HepG2 (cell line): ENCODE data around the gene CD68. TPM values are rescaled to one million over a fixed set of nuclear protein-coding genes. Genes with fewer than 3 reads are reported as not detected.

ENCODE experiments used
- ATAC-seq: fragments of 200-7000 bp; cut with Tn5 transposase; 3 replicates; pipeline ENCODE4 v1.9.1; 2020; ENCODE audit warnings: mild to moderate bottlenecking, moderate library complexity
- BruUV-seq: library from RNA; stranded (reverse); fragments of 400-500 nt; replicated peaks from 2 replicates; lab custom pipeline; 2021; lab: Mats Ljungman, UMichigan
- CTCF ChIA-PET: fragments of 300-600 bp; formaldehyde crosslinking; extraction: SDS; loops from one replicate; lab custom pipeline; 2021; ENCODE audit warnings: low total read pairs, inconsistent platforms, low intra/inter-chr PET ratio; lab: Yijun Ruan, JAX
- POLR2A ChIA-PET: fragments of 350-600 bp; sonication (Branson Sonifier 250); formaldehyde crosslinking; loops from one replicate; lab custom pipeline; 2020; ENCODE audit warnings: antibody characterized with exemption, inconsistent platforms; lab: Yijun Ruan, JAX
- DNase-seq: peaks from one replicate; pipeline ENCODE4 v3.0.0-alpha.2; 2015; ENCODE audit warnings: low spot score
- FAIRE-seq: peaks from 3 replicates; lab custom pipeline; 2011; peaks lifted over from hg19 to GRCh38; lab: Jason Lieb, UNC
- H2AFZ ChIP-seq: one replicate; pipeline ENCODE4 v1.6.1; 2011; ENCODE audit warnings: low read length, inconsistent platforms
- H3K27ac ChIP-seq: fragments of 300-600 bp; 3 replicates; pipeline ENCODE4 v1.8.0; 2011; ENCODE audit warnings: mixed run types, mild to moderate bottlenecking, mixed read lengths, low read length, inconsistent platforms; ENCODE audit not compliant: insufficient read depth; ENCODE audit errors: extremely low read length
- H3K27me3 ChIP-seq, 2 experiments: fragments of 200-600 bp in 1 of 2; 2 replicates in 1 of 2; 3 replicates in 1 of 2; pipeline versions ENCODE4 v1.6.0 to v1.8.0; 2011; ENCODE audit warnings: low read length in 2 of 2, mild to moderate bottlenecking in 2 of 2, moderate library complexity in 2 of 2, inconsistent platforms in 1 of 2; ENCODE audit not compliant: insufficient read depth in 2 of 2, control insufficient read depth in 1 of 2
- H3K36me3 ChIP-seq, 2 experiments: fragments of 200-600 bp in 1 of 2; replicated peaks in 1 of 2; 2 replicates in 1 of 2; 3 replicates in 1 of 2; pipeline versions ENCODE4 v1.5.1 to v1.8.0; 2011; ENCODE audit warnings: low read length in 2 of 2, inconsistent platforms in 1 of 2; ENCODE audit not compliant: insufficient read depth in 2 of 2, control insufficient read depth in 1 of 2
- H3K4me1 ChIP-seq: 2 replicates; pipeline ENCODE4 v1.5.1; 2012; ENCODE audit warnings: low read length, inconsistent platforms; ENCODE audit not compliant: insufficient read depth
- H3K4me2 ChIP-seq: 2 replicates; pipeline ENCODE4 v1.6.0; 2011; ENCODE audit warnings: low read depth, low read length, inconsistent platforms
- H3K4me3 ChIP-seq, 3 experiments: fragments of 200-600 bp in 1 of 3; sonication (generic), shearing (Covaris generic) in 1 of 3; replicated peaks in 1 of 3; 2 replicates each; pipeline ENCODE4 v1.5.1; 2011 to 2016; ENCODE audit warnings: low read length in 3 of 3, inconsistent platforms in 2 of 3, low read depth in 2 of 3, mild to moderate bottlenecking in 2 of 3, control low read depth in 1 of 3, mixed read lengths in 1 of 3; ENCODE audit not compliant: insufficient read depth in 1 of 3
- H3K79me2 ChIP-seq: one replicate; pipeline ENCODE4 v1.6.1; 2011; ENCODE audit warnings: low read length, inconsistent platforms; ENCODE audit not compliant: insufficient read depth
- H3K9ac ChIP-seq: 2 replicates; pipeline ENCODE4 v1.6.0; 2011; ENCODE audit warnings: mild to moderate bottlenecking, low read depth, low read length, inconsistent platforms; ENCODE audit not compliant: insufficient read depth
- H3K9me3 ChIP-seq: 2 replicates; pipeline ENCODE4 v1.5.1; 2012; ENCODE audit warnings: mild to moderate bottlenecking, low read length
- H4K20me1 ChIP-seq: 2 replicates; pipeline ENCODE4 v1.6.0; 2011; ENCODE audit warnings: inconsistent platforms, mild to moderate bottlenecking, low read length, moderate library complexity; ENCODE audit not compliant: insufficient read depth
- CBX5 ChIP-seq: sonication (generic); formaldehyde crosslinking; IDR thresholded peaks from 2 replicates; pipeline ENCODE4 v1.4.0; 2020; ENCODE audit warnings: missing genetic modification reagents, borderline replicate concordance
- HMG20B ChIP-seq: conservative IDR thresholded peaks from 2 replicates; pipeline ENCODE4 v1.6.1; 2016; ENCODE audit warnings: missing genetic modification reagents, missing compliant biosample characterization
- LBX2 ChIP-seq: sonication (generic); formaldehyde crosslinking; IDR thresholded peaks from 2 replicates; pipeline ENCODE4 v1.5.0; 2020; ENCODE audit warnings: missing genetic modification reagents, mild to moderate bottlenecking, borderline replicate concordance
- POLR2A ChIP-seq, 2 experiments: IDR thresholded peaks; 2 replicates each; pipeline ENCODE4 v1.6.1; 2011; ENCODE audit warnings: low read depth in 2 of 2, low read length in 2 of 2, mild to moderate bottlenecking in 1 of 2, moderate library complexity in 1 of 2; ENCODE audit not compliant: insufficient read depth in 1 of 2
- PRDM4 ChIP-seq: sonication (generic); formaldehyde crosslinking; IDR thresholded peaks from 2 replicates; pipeline ENCODE4 v1.9.0; 2021; ENCODE audit warnings: missing genetic modification reagents, borderline replicate concordance
- ZNF296 ChIP-seq: sonication (generic); formaldehyde crosslinking; conservative IDR thresholded peaks from 2 replicates; pipeline ENCODE4 v1.5.0; 2020; ENCODE audit warnings: mild to moderate bottlenecking, missing genetic modification reagents
- ZNF354B ChIP-seq: sonication (generic); formaldehyde crosslinking; IDR thresholded peaks from 2 replicates; pipeline ENCODE4 v1.8.0; 2022; ENCODE audit warnings: mild to moderate bottlenecking, missing genetic modification reagents
- ZNF788 ChIP-seq: sonication (generic); formaldehyde crosslinking; IDR thresholded peaks from 2 replicates; pipeline ENCODE4 v1.5.0; 2020; ENCODE audit warnings: mild to moderate bottlenecking, missing genetic modification reagents, borderline replicate concordance
- ZNF839 ChIP-seq: sonication (generic); formaldehyde crosslinking; IDR thresholded peaks from 2 replicates; pipeline ENCODE4 v1.4.0; 2020; ENCODE audit warnings: missing genetic modification reagents, mild to moderate bottlenecking, borderline replicate concordance
- ZSCAN21 ChIP-seq: sonication (generic); formaldehyde crosslinking; IDR thresholded peaks from 2 replicates; pipeline ENCODE4 v1.8.0; 2022; ENCODE audit warnings: mild to moderate bottlenecking, missing genetic modification reagents, moderate library complexity, borderline replicate concordance
- ZSCAN5A ChIP-seq: sonication (generic); formaldehyde crosslinking; IDR thresholded peaks from 2 replicates; pipeline ENCODE4 v1.8.0; 2022; ENCODE audit warnings: mild to moderate bottlenecking, missing genetic modification reagents, borderline replicate concordance
- WGBS: methylation state at CpG from one replicate; pipeline ENCODE4 v1.1.6; 2017; ENCODE audit warnings: low lambda C conversion rate; 5-methylcytosine and 5-hydroxymethylcytosine counted together
- in situ Hi-C: cut with HindIII; loops from 2 replicates; pipeline ENCODE4 v1.10.0; 2017; ENCODE audit warnings: low pct_unique_long_range_greater_than_20kb; ENCODE audit not compliant: extremely low pct_ligation_motif_present
- intact Hi-C: fragments of 100-400 bp; cut with micrococcal nuclease; formaldehyde crosslinking; loops from one replicate; pipeline ENCODE4 v1.10.0; 2022; ENCODE audit not compliant: unreplicated experiment
- polyA plus RNA-seq, 8 experiments: library from polyadenylated mRNA; depleted of rRNA in 3 of 8; stranded (reverse) in 7 of 8; unstranded in 1 of 8; fragments of >200 nt; fragmentation: Illumina TruSeq in 4 of 8; extraction: Trizol in 4 of 8; gene quantifications; 2 replicates each; pipeline versions ENCODE4 v1.2.1 to v1.2.3, GENCODE V29; 2011 to 2016; ENCODE audit warnings: low read depth in 4 of 8, missing spikeins in 1 of 8, mixed read lengths in 1 of 8; ENCODE audit not compliant: insufficient read depth in 1 of 8
- total RNA-seq, 5 experiments: library from RNA; depleted of rRNA; stranded (reverse); fragments of >200 nt; fragmentation: Illumina TruSeq; extraction: Trizol; gene quantifications; 2 replicates each; pipeline ENCODE4 v1.2.3, GENCODE V29; 2016; ENCODE audit warnings: low read depth in 1 of 5

The CD68 gene
- total and polyA plus RNA-seq, 2 of the 13 experiments (the other 11 are each of a cell fraction or from before 2014, with no cell fraction given): 10.3 to 104 TPM

DNA sequence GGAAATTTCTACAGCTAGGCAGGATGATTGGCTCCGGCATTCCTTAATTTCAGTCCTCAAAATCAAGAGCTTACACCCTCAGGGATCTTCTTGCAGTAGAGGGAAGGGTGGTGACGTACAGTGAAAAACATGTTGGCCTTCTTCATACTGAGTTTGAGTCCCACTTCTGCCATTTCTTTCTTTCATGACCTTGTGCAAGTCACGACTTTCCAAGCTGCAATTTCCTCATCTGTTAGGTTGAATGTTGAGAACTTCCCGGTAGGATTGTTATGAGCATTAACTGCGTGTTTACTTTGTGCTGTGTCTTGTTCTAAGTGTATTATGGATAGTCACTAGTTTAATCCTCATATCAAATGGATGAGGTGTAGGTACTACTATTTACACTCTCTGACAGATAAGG is 9.9 kb upstream of the CD68 start (continued):
- TF ChIP-seq ZSCAN5A (no peak), ZNF839 (CRISPR knock-in tag) (no peak), PRDM4 (CRISPR knock-in tag) (no peak), HMG20B (CRISPR knock-in tag) (no peak), LBX2 (CRISPR knock-in tag) (no peak)

- Histone ChIP-seq H3K36me3 (peaks cover 10 to 59% of the 10 kb centered on the region in 2 experiments), H3K9ac (no peak overlapping the region), H3K4me3 (no peak overlapping the region), H3K27me3 (no peaks in the 10 kb centered on the region; a peak in 1 of 5 replicates), H3K9me3 (no peaks in the 10 kb centered on the region), H4K20me1 (peaks cover 19% of the 10 kb centered on the region), H3K4me2 (no peak overlapping the region), H2AFZ (no peak overlapping the region), H3K79me2 (peaks cover 31% of the 10 kb centered on the region), H3K27ac (no peak overlapping the region), H3K4me1 (peaks cover 27% of the 10 kb centered on the region)
- 100% methylated on average over 10 of the region's 10 CpGs for WGBS
- no TSS peak for BruUV-seq
- TF ChIP-seq ZNF354B (no peak), ZNF296 (CRISPR knock-in tag) (no peak), CBX5 (CRISPR knock-in tag) (no peak), ZNF788 (no peak), POLR2A (IDR thresholded peaks at IDR 0.05; ENCODE audit: insufficient read depth in 1 of 2, low read depth in 2 of 2, low read length in 2 of 2) (no peak), ZSCAN21 (CRISPR knock-in tag) (no peak)
- no peak for DNase-seq
- ChIA-PET POLR2A (interaction anchor here (0.9 to 1.9 kb wide), 2 partner anchors 9 to 45 kb away, joined by 3 to 6 read pairs; partner anchors contain the start of genes CD68 and FXR2), CTCF (no interaction called here)
- intact Hi-C loops: loop anchor here (5.0 kb wide), 1 partner anchor 117 kb away; the partner anchor contains the start of genes TP53 and WRAP53
- no peak for ATAC-seq
- in situ Hi-C loops: loop anchor here (10.0 kb wide), 1 partner anchor 274 kb away; no protein-coding TSS in a partner anchor
- no peak for FAIRE-seq
Measured at GRCh38 chr17:7570351-7570750, 9.1 kb upstream of the CD68 start.
